HG02763 (cell line): ENCODE data around the gene KRT77.
"Not testable (repeated sequence)": the region's sequence is repeated elsewhere in the genome, so short reads cannot be mapped to it uniquely, and the experiment has no call there.

Experiments used
- ATAC-seq: cut with Tn5 transposase; IDR thresholded peaks from one replicate; pipeline ENCODE4 v1.9.1; 2021; ENCODE audit warnings: mild to moderate bottlenecking, moderate library complexity; ENCODE audit not compliant: unreplicated experiment

Gene KRT77

GRCh38 chr12:52677671-52678070 is 25.7 kb downstream of the KRT77 start:
- ATAC-seq, result no peak

GRCh38 chr12:52677126-52677525 is 26.2 kb downstream of the KRT77 start:
- ATAC-seq, result no peak

- ATAC-seq, result no peak
These were observed 27.2 kb downstream of the KRT77 start for GRCh38 chr12:52676163-52676562.

- no peak for ATAC-seq
These were observed 28.0 kb downstream of the KRT77 start for GRCh38 chr12:52675301-52675701.

GRCh38 chr12:52674433-52674775 is 28.9 kb downstream of the KRT77 start:
- ATAC-seq, result no peak

GRCh38 chr12:52673713-52674432 is 29.5 kb downstream of the KRT77 start:
- ATAC-seq, result no peak

GRCh38 chr12:52673217-52673616 is 30.1 kb downstream of the KRT77 start:
- no peak for ATAC-seq

GRCh38 chr12:52672321-52672933 is 30.9 kb downstream of the KRT77 start:
- ATAC-seq, result no peak

- no peak for ATAC-seq
These were observed 32.4 kb downstream of the KRT77 start for GRCh38 chr12:52670961-52671360.

GRCh38 chr12:52670506-52670905 is 32.8 kb downstream of the KRT77 start:
- ATAC-seq, result no peak

GRCh38 chr12:52669941-52670340 is 33.4 kb downstream of the KRT77 start:
- not testable (repeated sequence) for ATAC-seq

GRCh38 chr12:52669426-52669825 is 33.9 kb downstream of the KRT77 start:
- no peak for ATAC-seq

- no peak for ATAC-seq
These were observed 35.4 kb downstream of the KRT77 start for GRCh38 chr12:52667931-52668330.

- no peak for ATAC-seq
These were observed 35.8 kb downstream of the KRT77 start for GRCh38 chr12:52667509-52667908.

GRCh38 chr12:52666471-52666870 is 36.9 kb downstream of the KRT77 start:
- ATAC-seq, result no peak

- ATAC-seq, result no peak
These were observed 39.9 kb downstream of the KRT77 start for GRCh38 chr12:52663420-52663819.

GRCh38 chr12:52662918-52663229 is 40.5 kb downstream of the KRT77 start:
- ATAC-seq, result no peak

- no peak for ATAC-seq
These were observed 41.0 kb downstream of the KRT77 start for GRCh38 chr12:52662093-52662917.

- no peak for ATAC-seq
These were observed 41.7 kb downstream of the KRT77 start for GRCh38 chr12:52661668-52662067.

GRCh38 chr12:52660934-52661499 is 42.3 kb downstream of the KRT77 start:
- ATAC-seq, result no peak

- ATAC-seq, result no peak
These were observed 43.4 kb downstream of the KRT77 start for GRCh38 chr12:52659951-52660350.

- ATAC-seq, result no peak
These were observed 43.9 kb downstream of the KRT77 start for GRCh38 chr12:52659395-52659794.
